IPS-NIHi11 (cell line): ENCODE data around the gene CLBA1.
"Not testable (repeated sequence)": the region's sequence is repeated elsewhere in the genome, so short reads cannot be mapped to it uniquely, and the experiment has no call there.

Experiments
- DNase-seq: peaks from one replicate; pipeline ENCODE4 v3.0.0; 2012; ENCODE audit warnings: mixed read lengths, low spot score

Gene CLBA1

GRCh38 chr14:104947881-104948735 is 37.5 kb upstream of the CLBA1 start:
- not testable (repeated sequence) for DNase-seq

- no peak for DNase-seq
Observed at GRCh38 chr14:104948736-104949031, 36.9 kb upstream of the CLBA1 start.

DNA sequence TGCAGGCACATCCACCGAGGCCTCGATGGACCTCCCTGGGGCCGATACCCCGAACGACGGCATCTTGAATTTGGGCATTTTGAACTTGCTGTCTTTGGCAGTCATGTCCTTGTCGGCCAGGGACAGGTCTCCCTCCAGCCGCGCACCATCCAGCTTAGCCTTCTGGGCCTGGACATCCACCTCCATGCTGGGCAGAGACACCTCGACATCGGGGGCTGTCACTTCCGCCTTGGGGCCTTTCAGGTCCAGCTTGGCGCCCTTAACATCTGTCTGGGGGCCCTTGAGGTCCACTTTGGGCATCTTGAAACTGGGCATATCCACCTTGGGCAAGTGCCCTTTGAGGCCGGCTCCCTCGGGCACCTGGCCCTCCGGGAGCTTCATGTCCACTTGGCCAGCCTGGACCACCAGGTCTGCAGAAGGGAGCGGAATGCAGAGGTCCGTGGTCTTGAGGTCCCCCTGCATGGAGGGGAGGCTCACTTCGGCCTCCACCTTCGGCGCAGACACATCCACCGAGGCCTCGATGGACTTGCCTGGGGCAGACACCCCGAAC is 36.1 kb upstream of the CLBA1 start:
- not testable (repeated sequence) for DNase-seq

DNA sequence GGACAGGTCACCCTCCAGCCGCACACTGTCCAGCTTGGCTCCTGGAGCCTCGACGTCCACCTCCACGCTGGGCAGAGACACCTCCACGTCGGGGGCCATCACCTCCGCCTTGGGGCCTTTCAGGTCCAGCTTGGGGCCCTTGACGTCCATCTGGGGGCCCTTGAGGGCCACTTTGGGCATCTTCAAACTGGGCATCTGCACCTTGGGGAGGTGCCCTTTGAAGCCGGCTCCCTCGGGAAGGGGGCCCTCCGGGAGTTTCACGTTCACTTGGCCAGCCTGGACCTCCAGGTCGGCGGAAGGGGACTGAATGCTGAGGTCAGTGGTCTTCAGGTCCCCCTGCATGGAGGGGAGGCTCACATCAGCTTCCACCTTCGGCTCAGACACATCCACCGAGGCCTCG is 35.6 kb upstream of the CLBA1 start:
- no peak for DNase-seq

GRCh38 chr14:104950701-104951100 is 34.9 kb upstream of the CLBA1 start:
- DNase-seq = not testable (repeated sequence)

DNA sequence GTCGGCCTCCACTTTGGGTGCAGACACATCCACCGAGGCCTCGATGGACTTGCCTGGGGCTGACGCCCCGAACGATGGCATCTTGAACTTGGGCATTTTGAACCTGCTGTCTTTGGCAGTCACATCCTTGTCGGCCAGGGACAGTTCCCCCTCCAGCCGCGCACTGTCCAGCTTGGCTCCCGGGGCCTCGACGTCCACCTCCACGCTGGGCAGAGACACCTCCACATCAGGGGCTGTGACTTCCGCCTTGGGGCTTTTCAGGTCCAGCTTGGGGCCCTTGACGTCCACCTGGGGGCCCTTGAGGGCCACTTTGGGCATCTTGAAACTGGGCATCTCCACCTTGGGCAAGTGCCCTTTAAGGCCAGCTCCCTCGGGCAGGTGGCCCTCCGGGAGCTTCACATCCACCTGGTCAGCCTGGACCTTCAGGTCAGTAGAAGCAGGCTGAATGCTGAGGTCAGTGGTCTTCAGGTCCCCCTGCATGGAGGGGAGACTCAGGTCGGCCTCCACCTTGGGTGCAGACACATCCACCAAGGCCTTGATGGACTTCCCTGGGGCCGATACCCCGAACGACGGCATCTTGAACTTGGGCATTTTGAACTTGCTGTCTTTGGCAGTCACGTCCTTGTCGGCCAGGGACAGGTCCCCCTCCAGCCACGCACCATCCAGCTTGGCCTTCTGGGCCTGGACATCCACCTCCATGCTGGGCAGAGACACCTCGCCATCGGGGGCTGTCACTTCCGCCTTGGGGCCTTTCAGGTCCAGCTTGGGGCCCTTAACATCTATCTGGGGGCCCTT is 33.5 kb upstream of the CLBA1 start:
- not testable (repeated sequence) for DNase-seq

GRCh38 chr14:104953097-104953496 is 32.5 kb upstream of the CLBA1 start:
- DNase-seq = no peak

- DNase-seq = no peak
Observed at GRCh38 chr14:104953896-104954656, 31.5 kb upstream of the CLBA1 start.

DNA sequence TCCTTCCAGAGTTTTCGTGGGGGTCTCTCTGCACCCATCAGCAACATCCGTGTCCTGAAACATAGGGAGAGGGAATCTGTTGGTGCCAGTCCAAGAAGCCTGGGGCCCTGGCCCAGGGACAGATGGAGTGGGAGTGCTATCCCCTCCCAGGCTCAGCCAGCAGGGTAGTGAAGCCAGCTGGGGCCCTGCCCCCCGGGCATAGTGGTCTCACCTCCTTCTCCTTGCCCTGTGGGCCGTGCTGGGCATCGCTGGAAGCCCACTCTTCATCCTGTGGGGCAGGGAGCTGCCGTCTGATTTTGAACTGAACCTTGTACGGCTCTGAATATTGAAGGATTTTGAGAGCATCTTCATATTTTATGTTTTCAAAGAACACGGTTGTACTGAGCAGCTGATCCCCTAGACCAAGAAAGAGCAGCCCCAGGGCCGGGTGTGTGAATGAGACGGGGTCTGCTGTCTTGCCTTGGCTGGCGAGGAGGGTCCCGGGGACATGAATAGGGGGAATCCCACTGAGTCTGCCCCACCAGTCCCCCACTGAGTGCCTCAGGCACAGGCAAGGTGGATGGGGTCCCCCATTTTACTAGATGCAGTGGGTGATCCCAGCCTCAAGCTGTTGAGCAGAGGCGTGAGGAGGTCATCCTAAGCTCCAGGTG is 30.7 kb upstream of the CLBA1 start:
- DNase-seq = no peak

GRCh38 chr14:104955396-104955770 is 30.2 kb upstream of the CLBA1 start:
- DNase-seq = no peak

GRCh38 chr14:104956290-104956890 is 29.2 kb upstream of the CLBA1 start:
- DNase-seq = no peak

DNA sequence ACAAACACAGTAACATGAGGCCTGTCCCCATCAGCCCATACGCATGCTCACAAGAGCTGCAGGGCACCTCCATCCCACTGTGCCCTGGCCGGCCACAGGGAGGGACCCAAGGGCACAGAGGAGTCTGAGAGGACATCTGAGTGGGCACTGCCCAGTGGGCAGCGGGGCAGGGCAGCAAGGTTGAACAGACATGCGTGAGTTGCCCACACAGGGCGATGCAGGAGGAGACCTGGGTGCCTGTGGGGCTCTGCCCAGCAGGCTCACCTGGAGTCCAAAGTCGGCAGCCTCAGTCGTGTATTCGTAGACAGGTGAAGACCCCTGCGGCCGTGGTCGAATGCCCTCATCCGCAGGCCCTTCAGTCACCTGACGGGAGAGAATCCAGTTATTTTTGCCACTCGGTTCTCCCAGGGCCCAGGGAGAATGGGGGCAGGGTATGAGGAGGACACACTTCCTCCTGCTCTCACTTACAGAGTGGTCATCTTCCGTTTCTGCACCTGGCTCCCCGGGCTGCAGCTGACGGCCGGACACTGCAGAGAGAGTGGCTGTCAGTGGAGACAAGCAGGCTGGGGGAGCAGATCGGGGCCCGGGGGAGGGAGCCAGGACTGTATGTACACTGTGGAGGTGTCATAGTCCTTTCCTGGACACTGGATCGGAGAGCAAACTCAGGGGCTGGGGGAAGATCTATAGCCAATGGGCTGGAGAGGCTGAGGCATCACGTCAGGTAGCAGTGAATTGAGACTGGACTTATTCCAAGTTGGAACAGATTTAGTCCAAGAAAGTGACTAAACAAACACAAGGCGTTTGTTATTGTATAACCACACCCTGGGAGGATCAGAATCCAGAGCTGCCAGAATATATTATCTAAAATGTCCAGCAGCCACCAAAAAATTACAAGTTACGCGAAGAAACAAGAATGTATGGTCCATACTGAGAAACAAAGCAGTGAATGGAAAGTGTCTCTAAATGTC is 28.2 kb upstream of the CLBA1 start:
- no peak for DNase-seq

GRCh38 chr14:104964546-104964945 is 21.0 kb upstream of the CLBA1 start:
- no peak for DNase-seq

DNA sequence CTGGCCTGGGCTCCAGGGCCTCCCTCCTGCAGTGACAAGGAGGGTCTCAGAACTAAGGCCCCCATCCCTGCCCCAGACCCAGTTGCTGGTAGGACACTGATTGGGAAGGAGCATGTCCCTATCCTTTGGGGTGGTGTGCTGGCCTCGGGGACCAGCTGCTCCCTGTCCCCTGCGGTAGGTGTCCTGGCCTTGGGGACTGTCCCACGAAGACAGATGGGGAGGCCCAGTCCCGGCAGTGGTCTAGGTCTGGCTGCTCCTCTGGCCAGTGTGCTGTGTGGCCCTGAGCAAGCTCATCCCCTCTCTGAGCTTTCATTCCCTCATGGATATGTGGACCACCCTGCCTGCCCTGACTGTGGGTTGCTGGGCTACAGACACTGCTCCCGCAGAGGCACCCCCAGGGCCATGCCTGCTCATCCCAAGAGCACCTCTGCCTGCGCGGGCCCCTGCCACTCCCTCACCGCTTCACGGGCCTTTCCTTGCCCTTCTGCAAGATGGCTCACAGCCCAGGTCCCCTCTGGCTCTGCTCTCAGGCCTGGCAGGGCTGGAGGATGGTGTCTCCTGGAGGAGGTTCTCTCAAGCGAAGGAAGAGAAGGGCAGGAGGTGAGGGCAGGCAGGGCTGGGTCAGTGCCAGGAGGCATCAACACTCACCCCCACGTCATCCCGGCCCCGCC is 19.9 kb upstream of the CLBA1 start:
- no peak for DNase-seq

DNA sequence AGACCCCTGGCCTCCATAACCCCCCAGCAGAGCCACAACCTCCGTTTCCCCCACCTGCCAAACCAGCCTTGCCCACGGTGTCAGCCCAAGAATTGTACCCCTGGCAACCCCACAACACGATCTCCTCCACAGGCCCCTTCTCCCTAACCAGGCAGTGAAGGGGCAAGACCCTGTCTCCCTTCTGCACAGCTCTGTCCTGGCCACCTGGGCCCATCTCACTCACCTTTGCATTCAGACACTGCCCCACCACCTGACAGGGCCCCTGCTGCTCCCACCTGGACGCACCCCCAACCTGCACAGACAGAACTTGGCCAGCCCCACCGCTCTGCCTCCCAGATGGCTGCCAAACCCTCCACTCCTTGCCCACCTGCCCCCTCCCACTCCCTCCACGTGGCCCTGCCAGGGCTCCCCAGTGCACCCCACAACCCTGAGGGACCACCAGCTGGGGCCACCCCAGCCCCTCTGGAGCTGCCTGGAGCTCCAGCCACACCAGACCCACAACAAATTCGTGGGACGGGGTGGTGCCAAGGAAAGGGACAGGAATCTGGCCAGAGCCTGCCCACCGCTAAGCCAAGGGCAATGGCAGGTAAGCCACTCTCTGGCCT is 19.2 kb upstream of the CLBA1 start:
- no peak for DNase-seq

GRCh38 chr14:104966981-104967385 is 18.6 kb upstream of the CLBA1 start:
- DNase-seq = no peak

DNA sequence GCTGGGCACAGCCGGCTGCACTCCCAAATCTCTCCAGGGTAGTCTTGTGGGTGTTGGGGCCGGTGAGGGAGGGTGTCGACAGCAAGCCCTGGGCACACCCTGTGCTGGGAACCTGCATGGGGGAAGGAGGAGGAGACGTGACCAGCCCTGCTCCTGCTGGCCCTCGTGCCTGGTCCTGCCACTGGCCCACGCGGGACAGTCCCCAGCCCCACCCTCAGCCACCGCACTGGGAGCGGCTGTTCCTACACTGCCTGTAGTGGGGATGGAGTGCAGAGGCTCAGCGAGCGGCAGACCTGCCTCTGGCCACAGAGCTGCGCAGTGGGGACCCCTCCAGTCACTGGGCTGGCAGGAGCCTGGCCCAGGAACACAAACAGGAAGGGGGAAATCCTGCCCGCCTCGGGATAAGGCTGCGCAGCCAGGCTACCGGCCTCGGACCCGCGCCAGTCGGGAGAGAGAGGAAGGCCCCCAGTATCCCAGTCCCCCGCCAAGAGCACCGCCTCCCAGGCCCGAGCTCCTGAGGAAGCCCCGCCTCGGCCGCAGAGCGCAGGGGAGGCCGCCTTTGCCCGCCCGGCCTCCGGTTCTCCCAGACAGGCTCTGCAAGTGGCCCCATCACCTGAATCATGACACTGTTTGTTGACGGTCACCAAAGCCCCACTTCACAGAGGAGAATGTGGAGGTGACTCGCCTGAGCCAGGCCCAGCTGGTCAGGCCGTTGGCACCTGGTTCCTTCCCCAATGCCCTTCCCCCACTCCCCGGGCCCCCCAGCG is 18.0 kb upstream of the CLBA1 start:
- peak; percentile 74 for DNase-seq

DNA sequence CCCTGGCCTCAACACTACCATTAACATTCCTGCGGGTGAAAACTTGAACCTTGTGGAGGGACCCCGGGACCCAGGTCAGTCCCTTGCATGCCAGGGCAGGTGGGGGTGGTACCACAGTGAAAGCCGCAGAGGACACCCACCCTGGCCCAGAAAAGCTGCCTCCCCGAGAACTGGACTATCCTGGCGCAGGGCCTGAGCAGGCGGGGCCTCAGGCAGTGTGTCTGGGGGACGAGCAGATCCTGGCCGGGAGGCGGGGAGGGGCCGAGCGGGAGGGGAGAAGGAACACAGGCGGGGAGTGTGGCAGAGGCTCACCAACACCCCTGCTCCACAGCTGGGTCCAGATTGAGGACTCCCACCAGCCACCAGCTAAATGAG is 17.4 kb upstream of the CLBA1 start:
- peak; percentile 75 for DNase-seq
